ENCODE results near the gene WNK1. TPM values are rescaled to one million over a fixed set of nuclear protein-coding genes. Genes with fewer than 3 reads are reported as not detected.
A peak's percentile ranks its signal among the peaks of the same experiment; 100 is the strongest.

Gene WNK1
- total and polyA plus RNA-seq, 7 experiments from 2014 or later, result 22.9 to 200 (median 164) TPM

GRCh38 chr12:795305-795704 is 42.9 kb downstream of the WNK1 start:
- H3K27me3 ChIP-seq (ENCODE audit: control insufficient read depth in 2 of 2, insufficient read depth in 2 of 2, low read length in 2 of 2), result no peaks in the 10 kb centered on the region
- H3K9me3 ChIP-seq (ENCODE audit: control insufficient read depth in 2 of 3, low read length in 3 of 3), result no peaks in the 10 kb centered on the region
- Mint-ChIP-seq H3K9me3 (no peaks in the 10 kb centered on the region), H3K27ac (peak overlapping the region; percentile 37 to 80 (median 70)), H3K36me3 (peaks cover 0 to 16% (median 3%) of the 10 kb centered on the region in 5 donors), H3K27me3 (no peaks in the 10 kb centered on the region), H3K4me3 (peak overlapping the region in 8 of 10 donors; percentile 39 to 75 (median 54)), H3K4me1 (peaks cover 47 to 91% (median 85%) of the 10 kb centered on the region in 7 donors)
- ChIA-PET POLR2A (interaction anchor here (1.0 kb wide), 1 partner anchor 35 kb away, joined by 5 read pairs; no protein-coding TSS in a partner anchor), CTCF (interaction anchor here (1.0 kb wide), 1 partner anchor 16 kb away, joined by 3 read pairs; no protein-coding TSS in a partner anchor)
- no peak overlapping the region for H3K27ac ChIP-seq (ENCODE audit: low read depth, low read length)
- no peak overlapping the region for H3K4me3 ChIP-seq (ENCODE audit: low read length)
- DNase-seq (peak in 6 of 9 donors; percentile 3 to 53 (median 20)), ATAC-seq (peak; percentile 47)
- no peaks in the 10 kb centered on the region for H3K36me3 ChIP-seq (ENCODE audit: control insufficient read depth in 2 of 3, insufficient read depth in 3 of 3, low read length in 3 of 3)
- peaks cover 15 to 34% of the 10 kb centered on the region in 2 donors for H3K4me1 ChIP-seq (ENCODE audit: control insufficient read depth in 2 of 2, insufficient read depth in 2 of 2, low read length in 2 of 2)
- intact Hi-C loops (cut with micrococcal nuclease), result no loop called here

- ChIA-PET POLR2A (no interaction called here), CTCF (no interaction called here)
- H3K9me3 ChIP-seq (ENCODE audit: control insufficient read depth in 2 of 3, low read length in 3 of 3), result no peaks in the 10 kb centered on the region
- ATAC-seq (no peak), DNase-seq (no peak)
- no peak overlapping the region for H3K27ac ChIP-seq (ENCODE audit: low read depth, low read length)
- H3K36me3 Mint-ChIP-seq, result peaks cover 0 to 7% (median 2%) of the 10 kb centered on the region in 5 donors
- intact Hi-C loops (cut with micrococcal nuclease), result no loop called here
- peaks cover 21 to 42% of the 10 kb centered on the region in 2 donors for H3K4me1 ChIP-seq (ENCODE audit: control insufficient read depth in 2 of 2, insufficient read depth in 2 of 2, low read length in 2 of 2)
- no peaks in the 10 kb centered on the region for H3K9me3 Mint-ChIP-seq
- peaks cover 46 to 88% (median 80%) of the 10 kb centered on the region in 7 donors for H3K4me1 Mint-ChIP-seq
- no peaks in the 10 kb centered on the region for H3K27me3 ChIP-seq (ENCODE audit: control insufficient read depth in 2 of 2, insufficient read depth in 2 of 2, low read length in 2 of 2)
- no peak overlapping the region for H3K4me3 ChIP-seq (ENCODE audit: low read length)
- no peaks in the 10 kb centered on the region for H3K36me3 ChIP-seq (ENCODE audit: control insufficient read depth in 2 of 3, insufficient read depth in 3 of 3, low read length in 3 of 3)
- H3K27ac Mint-ChIP-seq, result peak overlapping the region in 5 of 9 donors; percentile 12 to 68 (median 60)
- H3K4me3 Mint-ChIP-seq, result peak overlapping the region in 3 of 10 donors; percentile 30 to 47 (median 38)
- no peaks in the 10 kb centered on the region for H3K27me3 Mint-ChIP-seq
Measured at GRCh38 chr12:800401-800800, 48.0 kb downstream of the WNK1 start.

GRCh38 chr12:802242-803120 is 50.1 kb downstream of the WNK1 start:
- Mint-ChIP-seq H3K36me3 (peaks cover 0 to 4% (median 0%) of the 10 kb centered on the region in 5 donors), H3K4me3 (peak overlapping the region in 6 of 10 donors; percentile 9 to 48 (median 20)), H3K9me3 (no peaks in the 10 kb centered on the region), H3K27me3 (no peaks in the 10 kb centered on the region), H3K4me1 (peaks cover 48 to 88% (median 78%) of the 10 kb centered on the region in 7 donors), H3K27ac (peak overlapping the region in 7 of 9 donors; percentile 20 to 75 (median 68))
- Histone ChIP-seq H3K27ac (ENCODE audit: low read depth, low read length) (no peak overlapping the region), H3K4me3 (ENCODE audit: low read length) (no peak overlapping the region), H3K9me3 (ENCODE audit: control insufficient read depth in 2 of 3, low read length in 3 of 3) (no peaks in the 10 kb centered on the region), H3K27me3 (ENCODE audit: control insufficient read depth in 2 of 2, insufficient read depth in 2 of 2, low read length in 2 of 2) (no peaks in the 10 kb centered on the region), H3K4me1 (ENCODE audit: control insufficient read depth in 2 of 2, insufficient read depth in 2 of 2, low read length in 2 of 2) (peaks cover 33 to 40% of the 10 kb centered on the region in 2 donors), H3K36me3 (ENCODE audit: control insufficient read depth in 2 of 3, insufficient read depth in 3 of 3, low read length in 3 of 3) (no peaks in the 10 kb centered on the region)
- DNase-seq (no peak), ATAC-seq (no peak)
- POLR2A ChIA-PET, result no interaction called here
- CTCF ChIA-PET, result no interaction called here
- intact Hi-C loops (cut with micrococcal nuclease), result no loop called here

DNA sequence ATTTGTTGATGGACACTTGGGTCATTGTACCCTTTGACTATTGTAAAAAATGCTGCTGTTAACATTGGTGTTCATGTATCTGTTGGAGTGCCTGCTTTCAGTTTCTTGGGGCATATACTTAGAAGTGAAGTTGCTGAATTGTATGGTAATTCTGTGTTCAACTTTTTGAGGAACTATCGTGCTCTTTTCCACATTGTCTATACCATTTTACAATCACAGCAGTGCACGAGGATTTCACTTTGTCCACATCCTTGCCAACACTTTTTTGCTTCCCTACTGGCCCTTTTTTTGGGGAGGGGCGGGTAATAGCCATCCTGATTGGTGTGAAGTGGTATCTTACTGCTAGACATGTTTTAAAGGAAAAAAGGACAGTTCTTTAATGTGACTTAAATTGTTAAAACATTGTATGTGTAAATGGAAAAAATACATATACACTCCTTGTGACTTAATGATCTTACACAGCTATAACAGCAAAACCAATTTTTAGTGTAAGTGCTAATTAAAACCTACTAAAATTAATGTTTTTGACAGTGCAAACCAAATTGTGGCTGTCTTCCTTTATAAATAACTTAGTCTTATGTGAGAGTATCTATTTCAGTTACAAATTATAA is 52.7 kb downstream of the WNK1 start:
- intact Hi-C loops (cut with micrococcal nuclease), result loop anchor here in 1 of 2 donors (2.0 kb wide), 1 partner anchor 14 kb away; no protein-coding TSS in a partner anchor
- H3K36me3 Mint-ChIP-seq, result peaks cover 0 to 3% (median 0%) of the 10 kb centered on the region in 5 donors
- peaks cover 51 to 94% (median 85%) of the 10 kb centered on the region in 7 donors for H3K4me1 Mint-ChIP-seq
- no peaks in the 10 kb centered on the region for H3K27me3 Mint-ChIP-seq
- peak overlapping the region in 7 of 9 donors; percentile 16 to 90 (median 59) for H3K27ac Mint-ChIP-seq
- H3K9me3 Mint-ChIP-seq, result no peaks in the 10 kb centered on the region
- ChIA-PET CTCF (interaction anchor here (1.1 to 1.7 kb wide), 3 partner anchors 9 to 237 kb away, joined by 3 to 4 read pairs (median 3); no protein-coding TSS in a partner anchor), POLR2A (interaction anchor here (0.5 kb wide), 1 partner anchor 250 kb away, joined by 3 read pairs; no protein-coding TSS in a partner anchor)
- H3K4me3 Mint-ChIP-seq, result peak overlapping the region in 4 of 10 donors; percentile 20 to 44 (median 26)
- Histone ChIP-seq H3K27ac (ENCODE audit: low read depth, low read length) (no peak overlapping the region), H3K36me3 (ENCODE audit: control insufficient read depth in 2 of 3, insufficient read depth in 3 of 3, low read length in 3 of 3) (no peaks in the 10 kb centered on the region), H3K4me1 (ENCODE audit: control insufficient read depth in 2 of 2, insufficient read depth in 2 of 2, low read length in 2 of 2) (peaks cover 45% of the 10 kb centered on the region in 2 donors), H3K27me3 (ENCODE audit: control insufficient read depth in 2 of 2, insufficient read depth in 2 of 2, low read length in 2 of 2) (no peaks in the 10 kb centered on the region), H3K9me3 (ENCODE audit: control insufficient read depth in 2 of 3, low read length in 3 of 3) (no peaks in the 10 kb centered on the region), H3K4me3 (ENCODE audit: low read length) (no peak overlapping the region)
- no peak for DNase-seq
- peak; percentile 44 for ATAC-seq

DNA sequence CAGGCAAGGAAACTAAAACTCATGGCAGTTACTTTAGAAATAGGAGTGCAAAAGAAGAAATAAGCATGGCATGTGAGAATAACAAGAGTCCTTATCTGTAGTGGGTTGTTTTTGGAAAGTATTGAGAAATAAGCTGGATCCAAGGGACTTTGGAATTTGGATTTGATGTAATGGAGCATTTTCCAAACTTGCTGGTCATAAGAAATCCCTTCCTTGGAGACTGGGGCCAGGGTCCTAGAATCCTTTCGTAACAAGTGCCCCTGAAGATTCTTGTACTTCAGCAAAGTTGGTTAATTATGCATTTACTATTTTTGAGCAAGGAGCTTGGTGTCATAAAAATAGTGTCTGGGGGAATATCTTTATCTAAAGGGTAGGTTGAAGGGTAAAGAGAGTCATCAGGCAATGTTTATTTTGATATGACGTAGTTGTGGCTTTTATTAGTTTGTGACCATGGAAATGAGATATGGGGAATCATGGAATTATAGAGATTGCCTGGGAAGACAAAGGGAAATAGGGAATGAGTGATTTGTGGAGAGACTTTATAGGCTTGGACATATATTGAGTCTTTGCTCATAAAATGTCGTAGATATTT is 53.9 kb downstream of the WNK1 start:
- ChIA-PET CTCF (interaction anchor here (1.0 kb wide), 1 partner anchor 192 kb away, joined by 3 read pairs; no protein-coding TSS in a partner anchor), POLR2A (interaction anchor here (0.6 to 0.8 kb wide), 3 partner anchors 14 to 55 kb away, joined by 4 to 5 read pairs (median 4); no protein-coding TSS in a partner anchor)
- Histone ChIP-seq H3K27me3 (ENCODE audit: control insufficient read depth in 2 of 2, insufficient read depth in 2 of 2, low read length in 2 of 2) (no peaks in the 10 kb centered on the region), H3K9me3 (ENCODE audit: control insufficient read depth in 2 of 3, low read length in 3 of 3) (no peaks in the 10 kb centered on the region), H3K27ac (ENCODE audit: low read depth, low read length) (no peak overlapping the region), H3K36me3 (ENCODE audit: control insufficient read depth in 2 of 3, insufficient read depth in 3 of 3, low read length in 3 of 3) (no peaks in the 10 kb centered on the region), H3K4me3 (ENCODE audit: low read length) (no peak overlapping the region), H3K4me1 (ENCODE audit: control insufficient read depth in 2 of 2, insufficient read depth in 2 of 2, low read length in 2 of 2) (peaks cover 45 to 54% of the 10 kb centered on the region in 2 donors)
- ATAC-seq (no peak), DNase-seq (no peak)
- H3K4me3 Mint-ChIP-seq, result peak overlapping the region in 8 of 10 donors; percentile 0 to 62 (median 22)
- peak overlapping the region; percentile 7 to 86 (median 41) for H3K27ac Mint-ChIP-seq
- no peaks in the 10 kb centered on the region for H3K9me3 Mint-ChIP-seq
- intact Hi-C loops (cut with micrococcal nuclease), result no loop called here
- H3K4me1 Mint-ChIP-seq, result peaks cover 50 to 94% (median 86%) of the 10 kb centered on the region in 7 donors
- no peaks in the 10 kb centered on the region for H3K36me3 Mint-ChIP-seq
- no peaks in the 10 kb centered on the region for H3K27me3 Mint-ChIP-seq
